Duodenal mucosa (tissue), 2 donors: ENCODE results near the gene IMMP2L.

Experiments used
- H3K27ac ChIP-seq: one replicate; pipeline ENCODE4 v1.7.0; 2013; ENCODE audit warnings: low read depth, low read length
- H3K27me3 ChIP-seq, 2 donors: one replicate each; pipeline ENCODE4 v1.7.0; 2013; ENCODE audit warnings: low read length in 2 of 2, control low read depth in 1 of 2; ENCODE audit not compliant: insufficient read depth in 2 of 2, control insufficient read depth in 1 of 2
- H3K36me3 ChIP-seq, 2 donors: one replicate each; pipeline ENCODE4 v1.7.0; 2013; ENCODE audit warnings: low read length in 2 of 2, control low read depth in 1 of 2; ENCODE audit not compliant: insufficient read depth in 2 of 2, control insufficient read depth in 1 of 2
- H3K4me1 ChIP-seq, 2 donors: one replicate each; pipeline ENCODE4 v1.7.0; 2013; ENCODE audit warnings: low read length in 2 of 2, control low read depth in 1 of 2; ENCODE audit not compliant: insufficient read depth in 2 of 2, control insufficient read depth in 1 of 2
- H3K4me3 ChIP-seq, 2 donors: one replicate each; pipeline ENCODE4 v1.7.0; 2013; ENCODE audit warnings: low read length in 2 of 2, low read depth in 1 of 2
- H3K9ac ChIP-seq, 2 donors: one replicate each; pipeline ENCODE4 v1.7.0; 2013; ENCODE audit warnings: low read length in 2 of 2, low read depth in 1 of 2
- H3K9me3 ChIP-seq, 2 donors: one replicate each; pipeline ENCODE4 v1.7.0; 2013; ENCODE audit warnings: low read length in 2 of 2, control low read depth in 1 of 2; ENCODE audit not compliant: control insufficient read depth in 1 of 2

The IMMP2L gene

DNA sequence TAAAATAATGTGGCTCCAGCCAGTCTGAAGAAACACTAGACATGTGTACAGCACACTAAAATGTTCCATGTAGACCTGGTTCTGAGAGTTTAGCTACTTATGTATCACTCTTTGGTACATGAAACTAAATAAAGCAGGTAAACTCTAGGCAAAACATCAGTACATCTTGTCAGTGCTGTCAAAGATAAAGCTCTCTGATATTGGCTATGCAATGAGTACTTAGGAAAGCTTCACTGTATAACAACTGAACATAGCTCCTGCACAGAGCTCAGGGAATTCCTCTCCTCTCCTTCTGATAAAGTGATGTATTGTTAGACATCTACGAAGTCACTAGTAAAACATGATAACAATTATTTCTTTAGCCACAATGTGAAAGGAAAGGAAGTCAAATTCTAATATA is 467.9 kb downstream of the IMMP2L start:
- H3K27me3 ChIP-seq = no peaks in the 10 kb centered on the region
- H3K36me3 ChIP-seq = no peaks in the 10 kb centered on the region
- H3K9ac ChIP-seq = no peak overlapping the region
- no peaks in the 10 kb centered on the region for H3K9me3 ChIP-seq
- peaks cover 0 to 22% of the 10 kb centered on the region in 2 donors for H3K4me1 ChIP-seq
- H3K27ac ChIP-seq = no peak overlapping the region
- no peak overlapping the region for H3K4me3 ChIP-seq

DNA sequence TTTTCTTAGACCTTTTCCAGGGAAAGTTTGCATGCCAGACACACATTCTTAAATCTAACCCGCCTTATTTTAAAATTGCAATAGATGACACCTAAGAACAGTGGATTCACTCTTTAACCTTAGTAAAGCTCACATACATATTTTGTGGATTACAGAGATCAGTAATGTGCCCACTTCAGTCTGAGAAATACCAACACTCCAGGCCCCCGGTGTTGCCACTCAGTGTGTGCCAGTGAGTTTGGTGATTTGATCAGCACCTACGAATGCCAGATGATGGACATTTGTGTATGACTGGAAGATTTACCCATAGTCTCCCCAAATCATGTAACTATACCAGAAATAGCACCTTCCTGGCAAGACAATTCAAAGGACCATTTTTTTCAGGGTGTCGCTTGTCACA is 468.8 kb downstream of the IMMP2L start:
- Histone ChIP-seq H3K36me3 (no peaks in the 10 kb centered on the region), H3K9me3 (no peaks in the 10 kb centered on the region), H3K9ac (no peak overlapping the region), H3K4me1 (peaks cover 0 to 21% of the 10 kb centered on the region in 2 donors), H3K27me3 (no peaks in the 10 kb centered on the region), H3K27ac (no peak overlapping the region), H3K4me3 (no peak overlapping the region)

DNA sequence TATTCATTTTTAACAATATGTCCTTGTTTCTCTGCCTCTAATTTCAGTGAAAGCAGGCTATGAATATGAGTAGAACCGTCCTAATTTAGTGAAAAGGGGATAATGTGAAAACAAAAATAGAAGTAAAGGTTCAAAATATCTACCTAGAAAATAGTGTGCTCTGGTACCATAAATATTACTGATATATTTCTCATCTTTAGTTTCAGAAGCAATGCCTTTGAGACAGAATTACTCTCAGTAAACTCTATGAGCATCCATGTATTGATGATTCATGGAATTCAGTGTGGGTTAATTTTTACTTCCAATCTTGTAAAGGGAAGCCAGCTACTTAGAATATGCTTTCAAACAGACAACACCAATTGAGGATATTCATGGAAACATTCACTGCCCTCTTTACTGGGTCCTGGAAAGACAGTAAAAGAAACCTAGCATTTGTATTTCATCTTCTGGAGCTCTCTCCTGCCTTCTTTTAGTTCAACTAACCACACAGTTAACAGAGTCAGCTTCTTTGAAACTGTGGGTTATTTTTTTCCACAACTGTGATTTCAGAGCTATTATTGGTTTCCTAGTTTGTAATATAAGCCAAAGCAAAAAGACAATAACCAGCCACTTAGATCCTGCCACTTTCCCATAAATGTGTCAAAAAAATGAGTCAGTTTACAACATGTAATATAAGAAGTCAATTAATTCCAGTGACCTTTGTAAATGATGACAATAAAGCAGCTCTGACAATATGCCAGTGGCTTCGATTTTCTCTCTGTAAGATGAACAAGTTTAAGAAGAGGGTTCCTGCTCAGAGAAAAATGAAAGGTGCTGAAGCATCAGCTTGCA is 469.7 kb downstream of the IMMP2L start:
- no peak overlapping the region for H3K9ac ChIP-seq
- no peak overlapping the region for H3K4me3 ChIP-seq
- no peak overlapping the region for H3K27ac ChIP-seq

DNA sequence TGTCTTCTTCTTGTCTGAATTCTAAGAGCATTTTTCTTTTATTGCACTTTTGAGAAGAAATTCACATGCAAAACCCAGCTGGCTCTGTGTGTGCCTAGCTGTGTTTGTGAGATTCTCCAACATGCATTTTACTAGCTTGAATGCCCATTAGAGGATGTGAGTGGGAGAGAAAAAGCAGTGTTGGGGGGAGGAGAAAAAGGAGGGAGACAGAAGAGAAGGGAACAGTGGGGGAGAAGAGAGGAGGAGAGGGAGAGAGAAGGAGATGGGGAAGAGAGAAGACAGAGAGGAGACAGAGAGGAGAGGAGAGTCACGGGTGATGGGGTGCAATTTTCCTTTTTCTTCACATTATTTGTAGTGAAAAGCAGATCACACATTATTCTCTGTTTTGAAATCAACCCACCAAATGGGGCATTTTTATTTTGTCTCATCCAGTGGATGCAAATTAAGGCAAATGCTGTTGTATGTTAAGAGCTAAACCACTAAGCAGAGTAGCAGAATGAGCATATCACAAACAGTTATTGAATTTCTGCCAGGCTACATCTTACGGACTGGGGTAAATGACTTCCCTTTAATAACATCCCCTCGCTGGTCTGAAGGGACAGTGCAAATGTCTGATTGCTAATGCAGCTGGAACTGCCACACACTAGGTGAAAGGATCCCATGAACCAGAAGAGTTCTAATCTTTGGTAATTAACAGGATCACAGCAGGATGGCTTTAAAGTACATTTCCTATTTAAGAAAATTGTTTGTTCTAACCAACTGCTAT is 470.5 kb downstream of the IMMP2L start:
- H3K27ac ChIP-seq = no peak overlapping the region
- peak overlapping the region in 1 of 2 donors; percentile 28 for H3K4me3 ChIP-seq
- no peak overlapping the region for H3K9ac ChIP-seq

More for the DNA sequence above, 469.7 kb downstream of the IMMP2L start:
- Histone ChIP-seq H3K27me3 (no peaks in the 10 kb centered on the region), H3K36me3 (no peaks in the 10 kb centered on the region), H3K4me1 (peaks cover 0 to 12% of the 10 kb centered on the region in 2 donors), H3K9me3 (no peaks in the 10 kb centered on the region)

DNA sequence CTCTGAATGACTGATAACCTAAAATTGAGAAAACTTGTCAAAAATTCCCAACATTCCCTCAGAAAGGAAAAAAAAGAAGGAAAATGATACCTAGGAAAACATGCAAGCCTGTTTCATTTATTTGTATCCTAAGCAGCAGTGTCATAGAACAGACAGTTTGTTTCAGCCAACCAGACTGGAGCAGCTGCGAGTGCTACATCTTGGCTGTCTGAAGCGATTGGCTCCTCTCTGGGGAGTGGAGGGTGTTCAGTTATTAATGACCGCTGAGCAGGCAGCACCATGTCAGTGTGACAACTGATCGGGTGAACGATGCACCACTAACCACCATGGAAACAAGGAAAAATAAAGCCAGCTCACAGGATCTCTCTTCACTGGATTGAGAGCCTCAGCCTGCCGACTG is 471.4 kb downstream of the IMMP2L start, which contains the start of gene LRRN3:
TSS of gene LRRN3 (plus strand) at position 282 of the 400 bp plus-strand sequence. CDS start 31,646 bp downstream, outside the sequence.
- peak within 1 kb of the TSS; percentile 30 to 43 for H3K4me3 ChIP-seq
- no peaks in the 10 kb centered on the region for H3K36me3 ChIP-seq
- no peak within 1 kb of the TSS for H3K9ac ChIP-seq
- H3K9me3 ChIP-seq = no peaks in the 10 kb centered on the region
- no peak within 1 kb of the TSS for H3K27ac ChIP-seq
- no peaks in the 10 kb centered on the region for H3K27me3 ChIP-seq
- H3K4me1 ChIP-seq = peaks cover 0 to 11% of the 10 kb centered on the region in 2 donors

More for the DNA sequence above, 470.5 kb downstream of the IMMP2L start:
- no peaks in the 10 kb centered on the region for H3K27me3 ChIP-seq
- H3K36me3 ChIP-seq = no peaks in the 10 kb centered on the region
- H3K9me3 ChIP-seq = no peaks in the 10 kb centered on the region
- peaks cover 0 to 11% of the 10 kb centered on the region in 2 donors for H3K4me1 ChIP-seq

DNA sequence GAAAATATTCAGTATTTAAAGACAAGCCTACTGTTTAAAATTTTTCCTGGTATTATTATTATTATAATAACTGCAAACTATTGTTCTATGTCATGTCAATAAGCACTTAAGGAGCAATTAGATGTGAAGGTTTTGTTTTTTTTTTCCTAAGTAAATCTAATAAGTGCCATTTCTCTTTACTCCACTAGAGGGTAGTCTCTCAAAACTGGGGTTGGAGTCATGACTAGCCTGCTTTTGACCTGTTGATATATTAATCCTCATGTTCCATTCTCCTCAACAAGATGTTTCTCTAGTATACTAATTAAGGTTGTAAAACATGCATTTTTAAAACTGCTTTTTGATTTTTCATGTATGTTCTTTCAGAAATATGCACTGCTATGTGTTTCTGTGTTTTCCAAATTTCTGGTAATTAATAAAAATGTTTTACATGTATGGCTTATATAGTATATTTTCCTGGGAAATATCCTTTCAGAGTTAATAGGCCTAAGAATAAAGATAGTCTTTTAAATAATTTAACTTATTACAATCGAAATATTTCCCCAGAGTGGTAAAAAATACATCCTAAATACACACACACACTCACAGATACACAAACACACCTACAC is 472.4 kb downstream of the IMMP2L start:
- H3K4me3 ChIP-seq = no peak overlapping the region
- no peaks in the 10 kb centered on the region for H3K27me3 ChIP-seq
- no peak overlapping the region for H3K27ac ChIP-seq
- no peak overlapping the region for H3K9ac ChIP-seq
- H3K4me1 ChIP-seq = peaks cover 0 to 11% of the 10 kb centered on the region in 2 donors
- no peaks in the 10 kb centered on the region for H3K36me3 ChIP-seq
- H3K9me3 ChIP-seq = no peaks in the 10 kb centered on the region

DNA sequence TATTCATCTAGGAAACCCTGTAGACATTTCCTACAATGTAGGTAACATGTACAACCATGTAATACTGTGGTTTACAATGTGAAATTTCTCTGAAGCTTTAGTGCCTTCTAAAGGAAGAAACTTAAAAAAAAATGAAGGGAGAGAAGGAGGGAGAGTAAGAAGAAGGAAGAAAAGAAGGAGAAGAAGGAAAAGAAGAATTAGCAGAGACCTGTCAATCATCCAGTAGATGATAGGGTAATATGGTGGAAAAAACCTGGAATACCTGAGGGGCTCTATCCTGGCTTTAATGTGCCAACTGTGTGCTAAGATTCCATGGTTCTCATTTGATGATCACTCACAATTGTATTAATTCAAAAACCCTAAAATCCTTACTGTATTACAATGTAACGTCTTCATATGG is 474.0 kb downstream of the IMMP2L start:
- H3K4me1 ChIP-seq = peaks cover 0 to 11% of the 10 kb centered on the region in 2 donors

DNA sequence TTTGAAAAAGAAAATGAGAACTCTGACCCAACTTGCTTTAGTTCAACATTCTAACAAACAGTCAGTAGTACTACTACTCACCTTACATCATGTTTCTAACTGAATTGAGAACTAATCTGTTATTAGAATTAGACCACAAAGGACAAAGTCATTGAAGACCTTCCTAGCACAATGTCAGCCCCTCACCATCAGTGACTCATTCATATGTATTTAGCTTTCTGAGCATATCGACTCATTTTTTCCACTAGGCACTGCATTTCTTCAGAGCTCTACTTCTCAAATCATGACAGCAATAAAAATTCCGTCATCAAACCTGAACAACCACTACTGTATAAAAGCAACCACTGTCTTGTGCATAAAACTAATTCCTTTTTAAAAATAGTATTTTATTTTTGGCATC is 475.8 kb downstream of the IMMP2L start:
- Histone ChIP-seq H3K27ac (no peak overlapping the region), H3K27me3 (no peaks in the 10 kb centered on the region), H3K4me3 (no peak overlapping the region), H3K9me3 (no peaks in the 10 kb centered on the region), H3K4me1 (peaks cover 0 to 8% of the 10 kb centered on the region in 2 donors), H3K9ac (no peak overlapping the region), H3K36me3 (no peaks in the 10 kb centered on the region)

More for the DNA sequence above, 474.0 kb downstream of the IMMP2L start:
- no peaks in the 10 kb centered on the region for H3K9me3 ChIP-seq
- H3K9ac ChIP-seq = no peak overlapping the region
- no peaks in the 10 kb centered on the region for H3K27me3 ChIP-seq
- H3K4me3 ChIP-seq = no peak overlapping the region
- H3K36me3 ChIP-seq = no peaks in the 10 kb centered on the region
- no peak overlapping the region for H3K27ac ChIP-seq

DNA sequence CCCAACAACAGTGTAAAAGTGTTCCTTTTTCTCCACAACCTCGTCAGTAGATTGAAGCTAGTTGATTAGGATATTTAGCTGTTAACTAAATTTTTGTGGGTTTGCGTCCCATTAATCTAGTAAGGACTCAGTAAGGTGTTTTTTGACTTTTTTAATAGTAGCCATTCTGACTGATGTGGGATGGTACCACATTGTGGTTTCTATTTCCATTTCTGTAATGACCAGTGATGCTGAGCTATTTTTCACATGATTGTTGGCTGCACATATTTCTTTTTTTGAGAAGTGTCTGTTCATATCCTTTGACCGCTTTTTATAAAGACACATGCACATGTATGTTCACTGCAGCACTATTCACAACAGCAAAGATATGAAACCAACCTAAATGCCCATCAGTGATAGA is 476.9 kb downstream of the IMMP2L start:
- no peak overlapping the region for H3K27ac ChIP-seq
- H3K27me3 ChIP-seq = no peaks in the 10 kb centered on the region
- no peaks in the 10 kb centered on the region for H3K36me3 ChIP-seq
- no peak overlapping the region for H3K4me3 ChIP-seq
- peaks cover 0 to 8% of the 10 kb centered on the region in 2 donors for H3K4me1 ChIP-seq
- H3K9ac ChIP-seq = no peak overlapping the region
- H3K9me3 ChIP-seq = no peaks in the 10 kb centered on the region

DNA sequence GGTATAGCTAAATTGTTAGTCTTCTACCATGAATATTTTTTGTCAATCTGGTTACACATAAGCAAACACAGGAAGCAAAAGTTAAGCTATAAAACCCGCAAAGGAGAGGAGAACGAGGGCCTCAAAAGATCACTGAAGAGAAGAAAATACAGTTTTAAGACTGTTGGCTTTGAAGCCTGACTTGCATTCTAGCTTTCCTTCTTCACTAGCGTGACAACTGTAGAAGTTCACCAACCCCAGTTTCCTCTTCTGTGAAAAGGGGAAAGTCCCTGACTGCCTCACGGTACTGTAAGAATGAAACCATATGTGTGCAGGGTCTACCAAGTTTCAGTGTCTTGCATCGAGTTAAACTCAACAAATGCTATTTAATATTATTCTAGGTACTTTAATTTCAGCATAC is 478.9 kb downstream of the IMMP2L start:
- Histone ChIP-seq H3K4me3 (no peak overlapping the region), H3K9ac (no peak overlapping the region), H3K27ac (no peak overlapping the region), H3K4me1 (peaks cover 0 to 8% of the 10 kb centered on the region in 2 donors), H3K36me3 (no peaks in the 10 kb centered on the region), H3K27me3 (no peaks in the 10 kb centered on the region), H3K9me3 (no peaks in the 10 kb centered on the region)
